Peyer's patch (tissue), 4 donors: ENCODE data around the gene SPTSSB. TPM values are rescaled to one million over a fixed set of nuclear protein-coding genes. Genes with fewer than 3 reads are reported as not detected.

Source experiments
- DNase-seq, 3 donors: peaks; one replicate each; pipeline ENCODE4 v3.0.0-alpha.2; 2017 to 2019
- H3K27ac ChIP-seq, 4 donors: fragments of 200-600 bp; sonication (generic); one replicate each; pipeline ENCODE4 v1.5.1; 2016 to 2019
- H3K27me3 ChIP-seq, 2 donors: fragments of 200-600 bp; sonication (generic); one replicate each; pipeline ENCODE4 v1.5.1; 2019
- H3K36me3 ChIP-seq, 3 donors: fragments of 200-600 bp; sonication (generic); one replicate each; pipeline ENCODE4 v1.5.1; 2016 to 2019
- H3K4me1 ChIP-seq, 4 donors: fragments of 200-600 bp; sonication (generic); one replicate each; pipeline ENCODE4 v1.5.1; 2016 to 2019
- H3K4me3 ChIP-seq, 4 donors: fragments of 200-600 bp; sonication (generic); 1 replicate in 3 of 4; 2 replicates in 1 of 4; pipeline ENCODE4 v1.5.1; 2016 to 2019; ENCODE audit warnings: mild to moderate bottlenecking in 1 of 4
- H3K9me3 ChIP-seq, 4 donors: fragments of 200-600 bp; sonication (generic); one replicate each; pipeline ENCODE4 v1.5.1; 2016 to 2019; ENCODE audit warnings: mild to moderate bottlenecking in 1 of 4
- CTCF ChIP-seq, 6 experiments: fragments of 450-650 bp in 4 of 6; fragments of 200-600 bp in 2 of 6; sonication (generic) in 1 of 6; IDR thresholded peaks; one replicate each; pipeline ENCODE4 v1.5.1; 2017 to 2019; ENCODE audit warnings: antibody characterized with exemption in 6 of 6, mild to moderate bottlenecking in 3 of 6, moderate library complexity in 1 of 6
- POLR2A ChIP-seq, 2 donors: fragments of 450-650 bp; IDR thresholded peaks; one replicate each; pipeline ENCODE4 v1.5.1; 2017; ENCODE audit warnings: antibody characterized with exemption in 2 of 2, mild to moderate bottlenecking in 2 of 2, moderate library complexity in 2 of 2
- total RNA-seq, 4 donors: library from RNA; depleted of rRNA; stranded (reverse); fragments of >200 nt; gene quantifications; one replicate each; pipeline ENCODE4 v1.1.0, GENCODE V29; 2016

SPTSSB gene
- total RNA-seq, 4 donors from 2014 or later: not detected

- Histone ChIP-seq H3K4me1 (no peaks in the 10 kb centered on the region), H3K9me3 (no peaks in the 10 kb centered on the region), H3K36me3 (no peaks in the 10 kb centered on the region), H3K27ac (no peak overlapping the region), H3K4me3 (no peak overlapping the region), H3K27me3 (no peaks in the 10 kb centered on the region)
- DNase-seq: no peak
- TF ChIP-seq CTCF (IDR thresholded peaks at IDR 0.05) (no peak), POLR2A (IDR thresholded peaks at IDR 0.05) (no peak)
These were observed 20.4 kb downstream of the SPTSSB start for GRCh38 chr3:161350916-161351315.

DNA sequence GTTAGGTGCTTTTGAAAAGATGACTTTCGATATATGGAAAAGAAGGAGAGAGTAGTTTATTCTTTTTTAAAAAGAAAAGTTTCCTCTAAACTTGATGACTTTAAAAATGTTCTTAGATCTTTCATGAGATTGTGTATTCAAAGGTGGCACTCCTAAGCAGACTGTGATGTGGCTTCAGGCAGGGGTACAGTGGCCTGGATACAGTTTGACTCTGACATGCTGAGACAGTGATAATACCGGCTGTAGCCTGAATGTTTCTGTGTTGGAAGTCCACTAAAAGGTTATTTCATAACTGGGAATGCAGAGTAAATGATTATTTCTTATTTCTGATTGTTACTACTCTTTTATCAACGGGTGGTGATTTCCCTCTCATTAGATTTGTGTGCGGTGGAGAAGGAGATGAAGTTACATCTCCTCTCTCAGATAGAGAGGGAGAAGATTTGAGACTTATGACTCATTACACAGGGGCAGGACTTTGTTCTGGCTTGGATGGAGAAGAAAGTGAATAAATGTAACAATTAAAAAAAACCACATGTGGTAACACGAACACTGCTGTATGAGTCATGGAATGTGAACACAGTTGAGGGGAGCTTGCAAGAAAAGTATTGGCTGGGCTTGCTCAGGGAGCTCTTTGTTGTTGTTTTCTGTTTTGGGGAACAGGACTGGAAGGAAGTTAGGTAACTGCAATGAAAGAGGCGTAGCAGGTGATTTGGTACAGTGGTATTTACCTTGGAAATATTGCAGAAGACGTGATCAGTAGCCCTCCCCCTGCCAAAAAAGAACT is 21.6 kb downstream of the SPTSSB start:
- Histone ChIP-seq H3K9me3 (no peaks in the 10 kb centered on the region), H3K4me1 (no peaks in the 10 kb centered on the region), H3K27me3 (no peaks in the 10 kb centered on the region), H3K36me3 (no peaks in the 10 kb centered on the region), H3K4me3 (no peak overlapping the region), H3K27ac (no peak overlapping the region)
- no peak for TF ChIP-seq CTCF (IDR thresholded peaks at IDR 0.05)
- TF ChIP-seq POLR2A (IDR thresholded peaks at IDR 0.05): no peak
- DNase-seq: no peak

- TF ChIP-seq CTCF (IDR thresholded peaks at IDR 0.05) (no peak), POLR2A (IDR thresholded peaks at IDR 0.05) (no peak)
- no peaks in the 10 kb centered on the region for H3K9me3 ChIP-seq
- no peak overlapping the region for H3K4me3 ChIP-seq
- H3K27me3 ChIP-seq: no peaks in the 10 kb centered on the region
- no peak overlapping the region for H3K27ac ChIP-seq
- no peak for DNase-seq
- H3K4me1 ChIP-seq: no peaks in the 10 kb centered on the region
- no peaks in the 10 kb centered on the region for H3K36me3 ChIP-seq
These were observed 22.4 kb downstream of the SPTSSB start for GRCh38 chr3:161348796-161349400.

DNA sequence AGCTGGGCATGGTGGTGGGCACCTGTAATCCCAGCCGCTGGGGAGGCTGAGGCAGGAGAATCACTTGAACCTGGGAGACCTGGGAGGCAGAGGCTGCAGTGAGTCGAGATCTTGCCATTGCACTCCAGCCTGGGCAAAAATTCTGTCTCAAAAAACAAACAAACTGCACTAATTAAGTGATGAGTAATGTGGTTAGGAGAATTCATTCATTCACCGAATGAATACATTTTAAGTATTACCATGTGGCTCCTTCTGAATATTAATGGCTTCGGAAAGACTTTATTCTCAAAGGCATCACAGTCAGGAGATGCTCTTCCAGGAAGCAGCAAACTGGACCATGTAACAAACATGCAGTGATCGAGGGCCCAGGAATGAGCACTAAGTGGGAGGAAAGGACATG is 23.6 kb downstream of the SPTSSB start:
- no peak for TF ChIP-seq POLR2A (IDR thresholded peaks at IDR 0.05)
- no peak for TF ChIP-seq CTCF (IDR thresholded peaks at IDR 0.05)
- no peaks in the 10 kb centered on the region for H3K4me1 ChIP-seq
- no peaks in the 10 kb centered on the region for H3K36me3 ChIP-seq
- no peaks in the 10 kb centered on the region for H3K27me3 ChIP-seq
- DNase-seq: no peak
- H3K9me3 ChIP-seq: no peaks in the 10 kb centered on the region
- no peak overlapping the region for H3K4me3 ChIP-seq
- no peak overlapping the region for H3K27ac ChIP-seq

DNA sequence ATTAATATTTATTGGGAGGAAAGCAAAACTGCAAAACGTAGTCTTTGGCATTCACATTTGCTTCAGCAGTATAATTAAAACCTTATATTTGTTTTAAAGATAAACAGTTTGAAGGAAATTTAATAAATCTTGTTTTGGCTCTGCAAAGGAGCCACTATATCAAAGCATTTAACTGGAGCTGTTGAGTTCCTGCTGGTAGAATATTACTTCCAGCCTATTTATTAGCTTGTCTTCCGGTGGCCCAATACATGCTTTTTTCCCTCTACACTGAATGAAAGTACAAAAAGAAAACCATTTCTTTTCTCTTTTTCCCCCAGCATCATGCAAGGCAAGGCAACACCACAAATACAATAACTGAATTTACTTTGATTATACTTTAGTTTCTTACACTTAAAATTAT is 26.3 kb downstream of the SPTSSB start:
- no peak for DNase-seq
- no peak overlapping the region for H3K27ac ChIP-seq
- no peaks in the 10 kb centered on the region for H3K9me3 ChIP-seq
- no peak overlapping the region for H3K4me3 ChIP-seq
- H3K27me3 ChIP-seq: no peaks in the 10 kb centered on the region
- TF ChIP-seq POLR2A (IDR thresholded peaks at IDR 0.05) (no peak), CTCF (IDR thresholded peaks at IDR 0.05) (no peak)
- H3K4me1 ChIP-seq: no peaks in the 10 kb centered on the region
- H3K36me3 ChIP-seq: no peaks in the 10 kb centered on the region
